LNCAP (cell line): ENCODE measurements around the gene CDC42EP4.

Source experiments
- CTCF ChIP-seq: fragments of 450-650 bp; IDR thresholded peaks from 2 replicates; pipeline ENCODE4 v1.5.1; 2017; ENCODE audit warnings: mild to moderate bottlenecking

Gene CDC42EP4

GRCh38 chr17:73255671-73256181, 56.1 kb downstream of the CDC42EP4 start:
- peak; percentile 98 for TF ChIP-seq CTCF

GRCh38 chr17:73251871-73252270, 59.9 kb downstream of the CDC42EP4 start:
- no peak for TF ChIP-seq CTCF

DNA sequence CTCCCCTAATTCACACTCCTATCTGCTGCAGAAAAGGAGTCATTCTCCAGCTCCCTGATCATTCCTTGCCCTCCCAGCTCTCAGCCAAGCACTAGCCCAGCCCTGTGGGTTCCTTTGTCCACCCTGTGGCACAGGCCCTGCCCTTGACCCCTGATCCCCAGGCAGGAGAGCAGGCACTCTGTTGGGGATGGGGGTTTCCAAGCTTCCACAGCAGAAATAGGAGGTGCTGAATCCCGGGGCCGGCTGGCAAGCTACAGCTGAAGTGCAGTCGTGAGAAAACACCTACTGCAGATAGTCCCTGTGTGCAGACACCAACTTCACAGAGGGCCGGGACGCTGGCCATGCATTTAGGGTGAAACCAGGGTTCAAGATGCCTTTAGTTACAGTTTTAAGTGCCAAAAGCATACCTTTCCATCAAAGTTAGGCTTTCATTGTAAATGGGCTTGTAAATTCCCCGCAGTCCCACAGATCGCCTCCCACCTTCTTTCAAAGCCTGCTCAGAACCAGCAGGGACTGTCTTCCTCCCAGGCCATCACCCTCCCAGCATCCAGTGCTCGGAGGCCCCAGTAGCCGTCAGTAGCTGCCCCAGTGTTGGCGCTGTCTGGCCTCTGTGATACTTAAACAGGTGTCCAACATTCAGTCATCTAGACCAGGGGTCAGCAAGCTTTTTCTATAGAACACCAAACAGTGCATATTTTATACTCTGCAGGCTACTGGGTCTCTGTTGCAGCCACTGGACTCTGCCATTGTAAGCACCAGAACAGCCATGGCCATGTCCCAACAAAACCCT, 60.8 kb downstream of the CDC42EP4 start:
- no peak for TF ChIP-seq CTCF

- no peak for TF ChIP-seq CTCF
Measured at GRCh38 chr17:73249700-73250099, 62.1 kb downstream of the CDC42EP4 start.

GRCh38 chr17:73248532-73248931, 63.3 kb downstream of the CDC42EP4 start:
- TF ChIP-seq CTCF = no peak

DNA sequence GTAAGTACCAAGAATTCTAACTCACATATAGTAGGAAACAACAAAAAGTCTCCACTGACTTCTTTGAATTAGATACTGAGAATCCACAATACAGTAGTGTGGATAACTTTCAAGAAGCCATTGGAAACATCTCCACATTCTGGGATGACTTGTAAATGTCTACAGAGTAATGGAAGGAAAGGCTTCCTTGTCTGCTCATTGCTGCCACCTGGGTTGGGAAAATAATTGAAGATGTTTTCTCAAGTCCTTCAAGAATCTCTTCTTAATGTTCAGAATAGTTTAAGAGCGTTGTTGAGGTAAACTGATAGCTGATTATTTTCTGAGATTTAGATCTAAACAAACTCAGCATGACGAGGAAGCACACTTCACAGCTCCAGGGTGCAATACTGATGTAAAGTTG, 64.1 kb downstream of the CDC42EP4 start:
- no peak for TF ChIP-seq CTCF

DNA sequence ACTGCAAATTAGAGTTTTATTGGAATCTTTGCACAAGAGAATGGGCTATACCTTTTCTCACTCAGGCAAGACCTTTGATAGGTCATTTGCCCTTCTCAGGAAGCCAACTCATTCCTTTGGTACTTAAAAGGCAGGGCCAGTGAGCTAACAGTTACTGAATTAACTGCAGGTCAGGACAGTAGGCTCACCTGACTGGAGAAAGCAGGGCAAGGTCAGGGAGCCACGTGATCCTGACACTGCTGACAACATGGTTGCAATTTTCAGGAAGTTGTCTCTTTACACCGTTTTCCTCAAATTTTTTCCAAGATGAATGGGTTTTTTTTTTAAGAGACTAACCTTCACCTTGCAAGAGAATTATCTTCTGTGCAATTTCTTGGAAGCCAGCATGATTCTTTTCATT, 71.2 kb downstream of the CDC42EP4 start:
- no peak for TF ChIP-seq CTCF
